B cell (primary cell): ENCODE results near the gene CBX5. TPM values are rescaled to one million over a fixed set of nuclear protein-coding genes. Genes with fewer than 3 reads are reported as not detected.
A peak's percentile ranks its signal among the peaks of the same experiment; 100 is the strongest.
"Not testable (repeated sequence)": the region's sequence is repeated elsewhere in the genome, so short reads cannot be mapped to it uniquely, and the experiment has no call there.

Experiments used
- ATAC-seq: fragments of 200-7000 bp; cut with Tn5 transposase; one replicate; pipeline ENCODE4 v1.10.0; 2021; ENCODE audit warnings: low read depth, mild to moderate bottlenecking, moderate number of reproducible peaks, moderate library complexity
- CTCF ChIA-PET: fragments of 350-600 bp; sonication (Branson Sonifier 250); formaldehyde crosslinking; loops from one replicate; lab custom pipeline; 2021; ENCODE audit warnings: antibody characterized with exemption, inconsistent platforms; lab: Charles Lee
- POLR2A ChIA-PET: fragments of 350-600 bp; sonication (Branson Sonifier 250); formaldehyde crosslinking; loops from one replicate; lab custom pipeline; 2021; ENCODE audit warnings: antibody characterized with exemption; lab: Charles Lee
- DNase-seq: peaks from one replicate; pipeline ENCODE4 v3.0.0; 2013
- H2AFZ ChIP-seq: 2 replicates; pipeline ENCODE4 v1.6.1; 2012; ENCODE audit warnings: mild to moderate bottlenecking, low read depth, low read length; ENCODE audit not compliant: insufficient read depth, poor library complexity, severe bottlenecking
- H3K27ac ChIP-seq, 2 donors: 1 replicate in 1 of 2; 2 replicates in 1 of 2; pipeline ENCODE4 v1.5.1; 2012 to 2013; ENCODE audit warnings: low read length in 2 of 2, mild to moderate bottlenecking in 2 of 2, moderate library complexity in 1 of 2
- H3K27me3 ChIP-seq, 4 experiments: fragments of 200-600 bp in 1 of 4; sonication (generic) in 1 of 4; replicated peaks in 1 of 4; 1 replicate in 2 of 4; 2 replicates in 2 of 4; pipeline versions ENCODE4 v1.6.1 to v1.7.0; 2013 to 2016; ENCODE audit warnings: low read length in 3 of 4, mild to moderate bottlenecking in 2 of 4, mixed read lengths in 1 of 4, moderate library complexity in 1 of 4; ENCODE audit not compliant: insufficient read depth in 4 of 4, control insufficient read depth in 3 of 4; ENCODE audit errors: control extremely low read depth in 1 of 4
- H3K36me3 ChIP-seq, 2 experiments: replicated peaks in 1 of 2; 1 replicate in 1 of 2; 2 replicates in 1 of 2; pipeline versions ENCODE4 v1.6.1 to v1.7.1; 2013; ENCODE audit warnings: low read length in 1 of 2; ENCODE audit not compliant: insufficient read depth in 2 of 2, control insufficient read depth in 1 of 2; ENCODE audit errors: control extremely low read depth in 1 of 2, extremely low read depth in 1 of 2
- H3K4me1 ChIP-seq, 2 donors: fragments of 200-600 bp in 1 of 2; sonication (generic) in 1 of 2; 1 replicate in 1 of 2; 2 replicates in 1 of 2; pipeline versions ENCODE4 v1.5.1 to v1.6.1; 2013 to 2017; ENCODE audit warnings: low read length in 2 of 2; ENCODE audit not compliant: control insufficient read depth in 2 of 2, insufficient read depth in 2 of 2
- H3K4me2 ChIP-seq: replicated peaks from 2 replicates; pipeline ENCODE3; 2012; ENCODE audit warnings: mild to moderate bottlenecking, low read depth, low read length; ENCODE audit not compliant: poor library complexity, severe bottlenecking
- H3K4me3 ChIP-seq, 5 experiments: fragments of 200-600 bp in 1 of 5; sonication (generic) in 1 of 5; 1 replicate in 3 of 5; 2 replicates in 2 of 5; pipeline versions ENCODE4 v1.5.1 to v1.7.0; 2011 to 2016; ENCODE audit warnings: low read length in 4 of 5, mild to moderate bottlenecking in 4 of 5, low read depth in 2 of 5, control low read depth in 1 of 5, moderate library complexity in 1 of 5; ENCODE audit not compliant: insufficient read depth in 1 of 5; ENCODE audit errors: control extremely low read depth in 1 of 5, extremely low read depth in 1 of 5
- H3K79me2 ChIP-seq: fragments of 200-600 bp; sonication (generic); one replicate; pipeline ENCODE4 v1.6.0; 2016; ENCODE audit warnings: low read length; ENCODE audit not compliant: control insufficient read depth, insufficient read depth
- H3K9ac ChIP-seq: fragments of 200-600 bp; sonication (generic); 2 replicates; pipeline ENCODE4 v1.6.1; 2017; ENCODE audit warnings: mild to moderate bottlenecking, low read length, moderate library complexity
- H3K9me3 ChIP-seq, 3 donors: one replicate each; pipeline versions ENCODE4 v1.6.1 to v1.7.1; 2013; ENCODE audit warnings: low read length in 2 of 3; ENCODE audit not compliant: control insufficient read depth in 2 of 3, insufficient read depth in 1 of 3; ENCODE audit errors: control extremely low read depth in 1 of 3
- H4K20me1 ChIP-seq: 2 replicates; pipeline ENCODE4 v1.6.0; 2012; ENCODE audit warnings: mild to moderate bottlenecking, low read length; ENCODE audit not compliant: insufficient read depth, control insufficient read depth, poor library complexity, severe bottlenecking
- H3K27ac Mint-ChIP-seq: one replicate; pipeline ENCODE4 v1.8.0; 2021; ENCODE audit warnings: mixed read lengths
- H3K27me3 Mint-ChIP-seq: one replicate; pipeline ENCODE4 v1.8.0; 2021; ENCODE audit warnings: mixed read lengths
- H3K4me1 Mint-ChIP-seq: one replicate; pipeline ENCODE4 v1.8.0; 2021; ENCODE audit warnings: mixed read lengths
- H3K4me3 Mint-ChIP-seq: one replicate; pipeline ENCODE4 v1.8.0; 2021; ENCODE audit warnings: mixed read lengths
- H3K9me3 Mint-ChIP-seq: one replicate; pipeline ENCODE4 v1.8.0; 2022; ENCODE audit warnings: mixed read lengths; ENCODE audit not compliant: insufficient read depth
- CTCF ChIP-seq: fragments of 200-600 bp; IDR thresholded peaks from one replicate; pipeline ENCODE4 v1.8.0; 2022; ENCODE audit warnings: antibody characterized with exemption, mild to moderate bottlenecking
- EZH2 ChIP-seq: IDR thresholded peaks from 2 replicates; pipeline ENCODE4 v1.6.1; 2012; ENCODE audit warnings: borderline replicate concordance, low read depth, mild to moderate bottlenecking, moderate library complexity, low read length; ENCODE audit not compliant: insufficient read depth, poor library complexity, severe bottlenecking
- WGBS: methylation state at CpG from one replicate; pipeline ENCODE4 v1.1.5; 2013; ENCODE audit warnings: missing lambda C conversion rate; ENCODE audit not compliant: insufficient coverage; 5-methylcytosine and 5-hydroxymethylcytosine counted together
- intact Hi-C: fragments of 100-400 bp; cut with micrococcal nuclease; formaldehyde crosslinking; loops from one replicate; pipeline ENCODE4 v1.10.0; 2022
- polyA plus RNA-seq: library from polyadenylated mRNA; depleted of rRNA; stranded (reverse); fragments of >200 nt; gene quantifications from 2 replicates; pipeline ENCODE4 v1.2.3, GENCODE V29; 2012
- total RNA-seq, 2 donors: library from RNA; stranded (reverse); fragments of 120-200 nt in 1 of 2; gene quantifications; 1 replicate in 1 of 2; 2 replicates in 1 of 2; pipeline versions ENCODE4 v1.2.3 to v1.2.4, GENCODE V29; 2013 to 2022

The CBX5 gene
- total and polyA plus RNA-seq, 2 donors (not counting 1 experiment from before 2014, with no cell fraction given) = 10.5 to 66.2 TPM

DNA sequence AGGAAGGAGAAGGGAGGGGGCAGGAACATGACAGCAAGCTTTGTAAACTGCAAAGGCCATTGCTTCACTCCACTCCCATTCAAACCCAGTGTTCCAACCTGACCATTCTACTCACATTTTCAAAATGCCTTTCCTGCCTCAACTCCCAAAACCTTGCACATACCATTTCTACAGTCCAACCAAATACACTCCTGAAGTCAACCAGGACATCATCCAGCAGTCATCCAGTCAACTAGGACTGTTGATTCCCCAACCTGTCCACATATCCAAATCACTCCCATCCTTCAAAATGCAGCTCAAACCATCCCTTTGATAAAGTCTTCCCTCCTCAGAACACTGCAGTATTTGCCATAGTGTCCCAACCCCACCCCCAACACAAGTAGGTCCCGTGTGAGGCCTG lies 94.0 kb downstream of the CBX5 start:
- DNase-seq (no peak), ATAC-seq (no peak)
- Histone ChIP-seq H3K9me3 (no peaks in the 10 kb centered on the region), H3K4me2 (no peak overlapping the region), H3K4me1 (peaks cover 5 to 18% of the 10 kb centered on the region in 2 donors), H3K27ac (no peak overlapping the region), H3K27me3 (peaks cover 0 to 3% (median under 1%) of the 10 kb centered on the region in 4 experiments), H3K4me3 (no peak overlapping the region), H2AFZ (no peak overlapping the region), H3K79me2 (no peaks in the 10 kb centered on the region), H4K20me1 (peaks cover 6% of the 10 kb centered on the region), H3K9ac (no peak overlapping the region), H3K36me3 (peaks cover 0 to 37% of the 10 kb centered on the region in 2 experiments)
- ChIA-PET CTCF (interaction anchor here (1.0 to 8.9 kb wide), 6 partner anchors 9 to 178 kb away, joined by 3 to 151 read pairs (median 4); partner anchors contain the start of gene HOXC5), POLR2A (no interaction called here)
- Mint-ChIP-seq H3K4me1 (peaks cover 24% of the 10 kb centered on the region), H3K27me3 (no peaks in the 10 kb centered on the region), H3K4me3 (peak overlapping the region; percentile 3), H3K9me3 (no peaks in the 10 kb centered on the region), H3K27ac (peak overlapping the region; percentile 46)
- no CpG with 5 or more reads among the region's 1 CpG for whole genome bisulfite sequencing
- TF ChIP-seq CTCF (no peak), EZH2 (no peak)
- intact Hi-C loops = loop anchor here (5.0 kb wide), 1 partner anchor 509 kb away; the partner anchor contains the start of gene ATP5MC2

DNA sequence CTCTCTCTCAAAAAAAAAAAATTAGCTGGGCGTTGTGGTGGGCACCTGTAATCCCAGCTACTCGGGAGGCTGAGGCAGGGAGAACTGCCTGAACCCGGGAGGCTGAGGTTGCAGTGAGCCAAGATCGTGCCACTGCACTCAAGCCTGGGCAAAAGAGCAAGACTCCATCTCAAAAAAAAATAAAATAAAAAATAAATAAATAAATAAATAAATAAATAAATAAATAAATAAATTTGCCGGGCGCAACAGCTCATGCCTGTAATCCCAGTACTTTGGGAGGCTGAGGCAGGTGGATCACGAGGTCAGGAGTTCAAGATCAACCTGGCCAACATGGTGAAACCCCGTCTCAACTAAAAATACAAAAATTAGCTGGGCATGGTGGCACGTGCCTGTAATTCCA lies 94.6 kb downstream of the CBX5 start:
- H3K4me3 ChIP-seq, H4K20me1 ChIP-seq, H3K27me3 Mint-ChIP-seq, DNase-seq, H3K27ac ChIP-seq, H3K79me2 ChIP-seq, H3K27me3 ChIP-seq, H2AFZ ChIP-seq, H3K4me2 ChIP-seq, H3K9me3 ChIP-seq, H3K9ac ChIP-seq, H3K4me3 Mint-ChIP-seq, ATAC-seq, POLR2A ChIA-PET, H3K27ac Mint-ChIP-seq, H3K9me3 Mint-ChIP-seq: not testable (repeated sequence)
- 97% methylated on average over 5 of the region's 9 CpGs for WGBS
- CTCF ChIA-PET = interaction anchor here (0.7 to 8.9 kb wide), 6 partner anchors 9 to 179 kb away, joined by 3 to 151 read pairs (median 4); partner anchors contain the start of gene HOXC5
- intact Hi-C loops = loop anchor here (5.0 kb wide), 1 partner anchor 508 kb away; the partner anchor contains the start of gene ATP5MC2
- Histone ChIP-seq H3K36me3 (peaks cover 0 to 37% of the 10 kb centered on the region in 2 experiments), H3K4me1 (peaks cover 5 to 18% of the 10 kb centered on the region in 2 donors)
- peaks cover 24% of the 10 kb centered on the region for H3K4me1 Mint-ChIP-seq
